Measurements from ENCODE around the gene NR2C2AP.
A peak's percentile ranks its signal among the peaks of the same experiment; 100 is the strongest.

The NR2C2AP gene

GRCh38 chr19:19159534-19159933, 43.7 kb downstream of the NR2C2AP start:
- FAIRE-seq (peak; percentile 23), DNase-seq (ENCODE audit: insufficient read length, low spot score) (no peak)
- TF ChIP-seq POLR2AphosphoS5 (IDR thresholded peaks at IDR 0.05; ENCODE audit: low read depth, low read length) (no peak), TAF1 (IDR thresholded peaks at IDR 0.05; ENCODE audit: low read depth, low read length) (no peak), POU2F2 (IDR thresholded peaks at IDR 0.05; ENCODE audit: low read depth, low read length) (no peak), SPI1 (IDR thresholded peaks at IDR 0.05; ENCODE audit: low read depth, low read length) (no peak), POLR2A (IDR thresholded peaks at IDR 0.05; ENCODE audit: low read depth, low read length) (no peak), PAX5 (IDR thresholded peaks at IDR 0.05; ENCODE audit: insufficient read depth, low read length, severe bottlenecking) (no peak)

GRCh38 chr19:19157808-19158207, 45.4 kb downstream of the NR2C2AP start:
- DNase-seq (ENCODE audit: insufficient read length, low spot score): no peak
- FAIRE-seq: peak; percentile 51
- TF ChIP-seq POLR2AphosphoS5 (IDR thresholded peaks at IDR 0.05; ENCODE audit: low read depth, low read length) (no peak), SPI1 (IDR thresholded peaks at IDR 0.05; ENCODE audit: low read depth, low read length) (no peak), TAF1 (IDR thresholded peaks at IDR 0.05; ENCODE audit: low read depth, low read length) (no peak), POU2F2 (IDR thresholded peaks at IDR 0.05; ENCODE audit: low read depth, low read length) (no peak), PAX5 (IDR thresholded peaks at IDR 0.05; ENCODE audit: insufficient read depth, low read length, severe bottlenecking) (no peak), POLR2A (IDR thresholded peaks at IDR 0.05; ENCODE audit: low read depth, low read length) (no peak)

- no peak for DNase-seq (ENCODE audit: insufficient read length, low spot score)
- TF ChIP-seq PAX5 (IDR thresholded peaks at IDR 0.05; ENCODE audit: insufficient read depth, low read length, severe bottlenecking) (peak; percentile 5), POU2F2 (IDR thresholded peaks at IDR 0.05; ENCODE audit: low read depth, low read length) (peak; percentile 99), TAF1 (IDR thresholded peaks at IDR 0.05; ENCODE audit: low read depth, low read length) (no peak), SPI1 (IDR thresholded peaks at IDR 0.05; ENCODE audit: low read depth, low read length) (peak; percentile 39), POLR2AphosphoS5 (IDR thresholded peaks at IDR 0.05; ENCODE audit: low read depth, low read length) (no peak), POLR2A (IDR thresholded peaks at IDR 0.05; ENCODE audit: low read depth, low read length) (no peak)
- peak; percentile 98 for FAIRE-seq
Measured at GRCh38 chr19:19155495-19156219, 47.6 kb downstream of the NR2C2AP start.

- DNase-seq (ENCODE audit: insufficient read length, low spot score): no peak
- peak; percentile 78 for FAIRE-seq
- TF ChIP-seq POLR2A (IDR thresholded peaks at IDR 0.05; ENCODE audit: low read depth, low read length) (no peak), POLR2AphosphoS5 (IDR thresholded peaks at IDR 0.05; ENCODE audit: low read depth, low read length) (no peak), PAX5 (IDR thresholded peaks at IDR 0.05; ENCODE audit: insufficient read depth, low read length, severe bottlenecking) (no peak), TAF1 (IDR thresholded peaks at IDR 0.05; ENCODE audit: low read depth, low read length) (no peak), SPI1 (IDR thresholded peaks at IDR 0.05; ENCODE audit: low read depth, low read length) (no peak), POU2F2 (IDR thresholded peaks at IDR 0.05; ENCODE audit: low read depth, low read length) (no peak)
Measured at GRCh38 chr19:19154768-19155494, 48.3 kb downstream of the NR2C2AP start.

- DNase-seq (ENCODE audit: insufficient read length, low spot score) (no peak), FAIRE-seq (no peak)
- TF ChIP-seq TAF1 (IDR thresholded peaks at IDR 0.05; ENCODE audit: low read depth, low read length) (no peak), POLR2AphosphoS5 (IDR thresholded peaks at IDR 0.05; ENCODE audit: low read depth, low read length) (no peak), SPI1 (IDR thresholded peaks at IDR 0.05; ENCODE audit: low read depth, low read length) (no peak), POU2F2 (IDR thresholded peaks at IDR 0.05; ENCODE audit: low read depth, low read length) (no peak), PAX5 (IDR thresholded peaks at IDR 0.05; ENCODE audit: insufficient read depth, low read length, severe bottlenecking) (no peak), POLR2A (IDR thresholded peaks at IDR 0.05; ENCODE audit: low read depth, low read length) (no peak)
Measured at GRCh38 chr19:19152668-19153384, 50.4 kb downstream of the NR2C2AP start.

- FAIRE-seq (peak; percentile 91), DNase-seq (ENCODE audit: insufficient read length, low spot score) (no peak)
- TF ChIP-seq POU2F2 (IDR thresholded peaks at IDR 0.05; ENCODE audit: low read depth, low read length) (no peak), POLR2A (IDR thresholded peaks at IDR 0.05; ENCODE audit: low read depth, low read length) (no peak), TAF1 (IDR thresholded peaks at IDR 0.05; ENCODE audit: low read depth, low read length) (no peak), POLR2AphosphoS5 (IDR thresholded peaks at IDR 0.05; ENCODE audit: low read depth, low read length) (no peak)
Measured at GRCh38 chr19:19151418-19151817, 51.8 kb downstream of the NR2C2AP start.
